ENCODE data around the gene WDR64. TPM values are rescaled to one million over a fixed set of nuclear protein-coding genes. Genes with fewer than 3 reads are reported as not detected.
A peak's percentile ranks its signal among the peaks of the same experiment; 100 is the strongest.

The WDR64 gene
- total RNA-seq, 1 experiment from 2014 or later = not detected

DNA sequence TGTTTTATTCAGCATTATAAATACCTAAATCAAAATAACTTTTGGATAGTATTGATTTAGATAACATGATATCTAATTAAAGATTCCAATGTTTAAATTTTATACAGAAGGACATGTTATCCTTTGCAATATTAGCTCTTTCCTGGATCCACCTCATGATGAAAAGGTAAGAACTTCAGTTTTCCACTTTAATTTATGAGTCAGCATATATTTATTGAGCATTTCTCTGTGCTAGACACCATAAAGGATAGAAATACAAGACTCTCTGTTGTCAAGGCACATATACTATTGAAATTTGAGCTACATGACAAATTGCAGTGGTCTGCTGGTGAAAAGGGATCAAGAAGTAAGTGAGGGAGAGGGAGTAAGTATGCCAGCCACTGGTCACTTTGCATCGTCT, 127.8 kb downstream of the WDR64 start:
- Mint-ChIP-seq H3K4me1 (ENCODE audit: insufficient read depth, unreplicated experiment) (peaks cover 15% of the 10 kb centered on the region), H3K9me3 (ENCODE audit: unreplicated experiment) (no peaks in the 10 kb centered on the region), H3K36me3 (ENCODE audit: insufficient read depth, unreplicated experiment) (no peaks in the 10 kb centered on the region), H3K4me3 (ENCODE audit: unreplicated experiment) (no peak overlapping the region), H3K27ac (ENCODE audit: low read depth, unreplicated experiment) (no peak overlapping the region), H3K27me3 (ENCODE audit: insufficient read depth, unreplicated experiment) (no peaks in the 10 kb centered on the region)
- intact Hi-C loops (cut with micrococcal nuclease) = no loop called here
- no TSS peak for BruUV-seq (replicated peaks)
- TF ChIP-seq, protein P1, sequence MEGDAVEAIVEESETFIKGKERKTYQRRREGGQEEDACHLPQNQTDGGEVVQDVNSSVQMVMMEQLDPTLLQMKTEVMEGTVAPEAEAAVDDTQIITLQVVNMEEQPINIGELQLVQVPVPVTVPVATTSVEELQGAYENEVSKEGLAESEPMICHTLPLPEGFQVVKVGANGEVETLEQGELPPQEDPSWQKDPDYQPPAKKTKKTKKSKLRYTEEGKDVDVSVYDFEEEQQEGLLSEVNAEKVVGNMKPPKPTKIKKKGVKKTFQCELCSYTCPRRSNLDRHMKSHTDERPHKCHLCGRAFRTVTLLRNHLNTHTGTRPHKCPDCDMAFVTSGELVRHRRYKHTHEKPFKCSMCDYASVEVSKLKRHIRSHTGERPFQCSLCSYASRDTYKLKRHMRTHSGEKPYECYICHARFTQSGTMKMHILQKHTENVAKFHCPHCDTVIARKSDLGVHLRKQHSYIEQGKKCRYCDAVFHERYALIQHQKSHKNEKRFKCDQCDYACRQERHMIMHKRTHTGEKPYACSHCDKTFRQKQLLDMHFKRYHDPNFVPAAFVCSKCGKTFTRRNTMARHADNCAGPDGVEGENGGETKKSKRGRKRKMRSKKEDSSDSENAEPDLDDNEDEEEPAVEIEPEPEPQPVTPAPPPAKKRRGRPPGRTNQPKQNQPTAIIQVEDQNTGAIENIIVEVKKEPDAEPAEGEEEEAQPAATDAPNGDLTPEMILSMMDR (IDR thresholded peaks at IDR 0.05; ENCODE audit: unreplicated experiment) = no peak
- ChIA-PET POLR2A (interaction anchor here (1.0 to 1.4 kb wide), 3 partner anchors 11 to 91 kb away, joined by 3 to 4 read pairs (median 3); no protein-coding TSS in a partner anchor), CTCF (interaction anchor here (0.6 to 1.2 kb wide), 2 partner anchors 14 to 59 kb away, joined by 3 to 4 read pairs; no protein-coding TSS in a partner anchor)
- no peak for DNase-seq (ENCODE audit: unreplicated experiment)

DNA sequence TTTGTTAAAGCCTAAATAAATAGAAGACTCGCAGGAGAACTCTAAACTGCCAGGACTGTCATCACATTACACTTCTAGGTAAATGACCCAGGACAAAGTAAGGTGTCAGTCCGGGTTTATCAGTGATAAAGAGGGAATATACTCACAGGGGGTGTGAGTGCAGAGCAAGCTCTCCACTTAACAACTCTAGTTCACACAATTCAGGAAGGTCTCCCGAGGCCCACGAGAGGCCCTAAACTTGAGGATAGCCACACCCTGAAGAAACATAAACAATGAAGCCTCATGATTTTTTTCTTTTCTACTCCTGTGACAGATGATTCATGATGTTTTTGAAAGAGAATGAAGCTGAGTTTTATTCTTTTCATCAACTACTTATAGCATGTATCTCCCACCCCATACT, 130.3 kb downstream of the WDR64 start:
- Mint-ChIP-seq H3K27ac (ENCODE audit: low read depth, unreplicated experiment) (peak overlapping the region; percentile 0), H3K36me3 (ENCODE audit: insufficient read depth, unreplicated experiment) (no peaks in the 10 kb centered on the region), H3K4me1 (ENCODE audit: insufficient read depth, unreplicated experiment) (peaks cover 10% of the 10 kb centered on the region), H3K4me3 (ENCODE audit: unreplicated experiment) (no peak overlapping the region), H3K9me3 (ENCODE audit: unreplicated experiment) (no peaks in the 10 kb centered on the region), H3K27me3 (ENCODE audit: insufficient read depth, unreplicated experiment) (no peaks in the 10 kb centered on the region)
- no TSS peak for BruUV-seq (replicated peaks)
- TF ChIP-seq, protein P1 (IDR thresholded peaks at IDR 0.05; ENCODE audit: unreplicated experiment) = no peak
- intact Hi-C loops (cut with micrococcal nuclease) = loop anchor here (2.0 kb wide), 1 partner anchor 20 kb away; no protein-coding TSS in a partner anchor
- CTCF ChIA-PET = interaction anchor here (0.8 to 3.1 kb wide), 7 partner anchors 9 to 172 kb away, joined by 3 to 8 read pairs (median 4); no protein-coding TSS in a partner anchor
- DNase-seq (ENCODE audit: unreplicated experiment) = peak; percentile 27
- POLR2A ChIA-PET = interaction anchor here (0.6 to 2.8 kb wide), 14 partner anchors 8 to 1853 kb away, joined by 3 to 8 read pairs (median 4); no protein-coding TSS in a partner anchor

DNA sequence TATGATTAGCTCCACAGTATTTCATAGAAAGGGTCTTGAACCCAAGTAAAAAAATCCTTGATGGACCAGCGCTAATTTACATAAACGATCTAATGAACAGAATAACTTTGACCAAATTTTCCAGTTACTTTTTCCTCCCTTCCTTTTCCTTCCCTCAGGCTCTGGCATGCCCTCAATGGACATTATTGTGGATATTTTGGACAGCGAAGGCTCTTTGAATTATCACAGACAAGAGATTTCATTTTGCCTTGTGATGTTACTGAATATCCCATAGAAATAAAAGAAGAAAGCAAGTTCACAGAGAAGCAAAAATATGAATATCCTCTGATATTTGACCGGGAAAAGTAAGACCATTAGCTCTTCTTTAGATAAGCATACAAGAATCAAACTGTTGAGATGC, 135.6 kb downstream of the WDR64 start:
- CTCF ChIA-PET = interaction anchor here (0.7 to 1.2 kb wide), 4 partner anchors 10 to 197 kb away, joined by 3 to 6 read pairs (median 4); no protein-coding TSS in a partner anchor

DNA sequence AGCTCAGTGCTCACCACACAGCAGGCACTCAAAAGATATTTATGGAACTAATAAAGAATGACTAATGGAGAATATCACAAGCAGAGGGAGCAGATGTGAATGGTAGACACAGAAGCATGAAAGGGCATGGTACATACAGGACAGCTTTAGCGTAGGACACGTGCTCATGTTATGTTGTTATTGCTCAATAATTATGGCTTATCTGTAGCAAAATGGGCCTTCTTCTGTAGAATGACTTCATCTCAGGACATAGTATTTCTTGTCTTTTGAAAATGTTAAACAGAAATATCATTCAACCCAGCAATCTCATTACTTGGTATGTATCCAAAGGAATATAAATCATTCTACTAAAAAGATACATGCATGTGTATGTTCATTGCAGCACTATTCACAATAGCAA, 137.0 kb downstream of the WDR64 start:
- BruUV-seq (replicated peaks) = no TSS peak
- DNase-seq (ENCODE audit: unreplicated experiment) = no peak
- Mint-ChIP-seq H3K27ac (ENCODE audit: low read depth, unreplicated experiment) (no peak overlapping the region), H3K9me3 (ENCODE audit: unreplicated experiment) (peaks cover 6% of the 10 kb centered on the region), H3K4me3 (ENCODE audit: unreplicated experiment) (no peak overlapping the region), H3K27me3 (ENCODE audit: insufficient read depth, unreplicated experiment) (no peaks in the 10 kb centered on the region), H3K4me1 (ENCODE audit: insufficient read depth, unreplicated experiment) (no peaks in the 10 kb centered on the region), H3K36me3 (ENCODE audit: insufficient read depth, unreplicated experiment) (no peaks in the 10 kb centered on the region)
- ChIA-PET CTCF (interaction anchor here (1.0 kb wide), 1 partner anchor 25 kb away, joined by 3 read pairs; no protein-coding TSS in a partner anchor), POLR2A (interaction anchor here (1.0 kb wide), 1 partner anchor 17 kb away, joined by 3 read pairs; no protein-coding TSS in a partner anchor)
- TF ChIP-seq, protein P1 (IDR thresholded peaks at IDR 0.05; ENCODE audit: unreplicated experiment) = no peak
- intact Hi-C loops (cut with micrococcal nuclease) = no loop called here

More for the DNA sequence above, 135.6 kb downstream of the WDR64 start:
- TF ChIP-seq, protein P1 (IDR thresholded peaks at IDR 0.05; ENCODE audit: unreplicated experiment) = no peak
- peaks cover 6% of the 10 kb centered on the region for H3K9me3 Mint-ChIP-seq (ENCODE audit: unreplicated experiment)
- no peak for DNase-seq (ENCODE audit: unreplicated experiment)
- no peaks in the 10 kb centered on the region for H3K27me3 Mint-ChIP-seq (ENCODE audit: insufficient read depth, unreplicated experiment)
- peaks cover 3% of the 10 kb centered on the region for H3K4me1 Mint-ChIP-seq (ENCODE audit: insufficient read depth, unreplicated experiment)
- intact Hi-C loops (cut with micrococcal nuclease) = no loop called here
- POLR2A ChIA-PET = interaction anchor here (0.6 to 1.5 kb wide), 3 partner anchors 17 to 73 kb away, joined by 3 to 8 read pairs (median 3); no protein-coding TSS in a partner anchor
- no peaks in the 10 kb centered on the region for H3K36me3 Mint-ChIP-seq (ENCODE audit: insufficient read depth, unreplicated experiment)
- H3K27ac Mint-ChIP-seq (ENCODE audit: low read depth, unreplicated experiment) = no peak overlapping the region
- BruUV-seq (replicated peaks) = no TSS peak
- no peak overlapping the region for H3K4me3 Mint-ChIP-seq (ENCODE audit: unreplicated experiment)
